HEK293 (cell line): ENCODE results near the gene RTN1.

Source experiments
- CTCF ChIP-seq: fragments of 450-650 bp; formaldehyde crosslinking; IDR thresholded peaks from 2 replicates; pipeline ENCODE4 v1.5.1; 2016; ENCODE audit warnings: missing biosample characterization, missing genetic modification characterization
- PBX3 ChIP-seq: sonication (generic); formaldehyde crosslinking; IDR thresholded peaks from 2 replicates; pipeline ENCODE4 v1.8.1; 2022; ENCODE audit warnings: mild to moderate bottlenecking, moderate library complexity, missing genetic modification reagents
- PRDM6 ChIP-seq: fragments of 450-650 bp; formaldehyde crosslinking; IDR thresholded peaks from 2 replicates; pipeline ENCODE4 v1.5.1; 2017; ENCODE audit warnings: missing biosample characterization, missing genetic modification characterization
- REST ChIP-seq: fragments of 450-650 bp; formaldehyde crosslinking; IDR thresholded peaks from 2 replicates; pipeline ENCODE4 v1.5.1; 2016; ENCODE audit warnings: missing biosample characterization, missing genetic modification characterization
- ZBTB7A ChIP-seq: fragments of 450-650 bp; formaldehyde crosslinking; IDR thresholded peaks from 2 replicates; pipeline ENCODE4 v1.5.1; 2016; ENCODE audit warnings: low read depth, missing biosample characterization, missing genetic modification characterization
- ZBTB8A ChIP-seq: fragments of 450-650 bp; formaldehyde crosslinking; IDR thresholded peaks from 2 replicates; pipeline ENCODE4 v1.5.1; 2016; ENCODE audit warnings: missing biosample characterization, missing genetic modification characterization
- ZNF155 ChIP-seq: fragments of 450-650 bp; formaldehyde crosslinking; IDR thresholded peaks from 2 replicates; pipeline ENCODE4 v1.5.1; 2016; ENCODE audit warnings: missing biosample characterization, missing genetic modification characterization
- ZNF24 ChIP-seq: fragments of 450-650 bp; formaldehyde crosslinking; IDR thresholded peaks from 2 replicates; pipeline ENCODE4 v1.5.1; 2016; ENCODE audit warnings: missing biosample characterization, missing genetic modification characterization
- ZNF404 ChIP-seq: fragments of 450-650 bp; formaldehyde crosslinking; IDR thresholded peaks from 2 replicates; pipeline ENCODE4 v1.5.1; 2017; ENCODE audit warnings: missing biosample characterization, missing genetic modification characterization

GRCh38 chr14:59664741-59665140 lies 205.8 kb downstream of the RTN1 start:
- TF ChIP-seq PBX3 (CRISPR knock-in tag) (no peak), PRDM6 (tag by site-specific recombination) (no peak), ZBTB7A (tag by site-specific recombination) (no peak), ZBTB8A (no peak), ZNF155 (tag by site-specific recombination) (no peak), CTCF (tag by site-specific recombination) (no peak), ZNF404 (no peak), ZNF24 (0 out of 2 replicates have a peak, but pooled peaks have one; percentile 37), REST (tag by site-specific recombination) (no peak)
